Measurements from ENCODE around the gene PAQR4.

DNA sequence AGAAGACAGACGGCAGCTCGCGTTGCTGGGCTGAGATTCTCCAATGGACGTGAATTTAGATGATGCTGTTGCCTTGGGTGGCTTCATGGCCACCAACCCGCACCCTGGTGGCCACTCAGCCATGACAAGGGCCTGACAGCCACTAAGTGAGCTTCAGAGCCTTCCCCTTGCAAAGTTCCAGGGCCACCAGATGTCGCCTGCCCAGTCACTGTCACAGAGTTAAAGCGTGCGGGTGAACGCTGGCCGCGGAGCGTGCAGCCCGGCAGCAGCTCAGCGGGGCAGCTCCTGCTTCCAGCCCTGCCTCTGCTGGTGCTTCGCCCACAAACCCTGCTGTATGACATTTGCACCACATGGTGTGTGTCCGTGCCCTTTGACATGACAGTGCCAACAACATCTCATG, 18.4 kb upstream of the PAQR4 start:
- TF ChIP-seq POLR2AphosphoS5 (IDR thresholded peaks at IDR 0.05) (no peak), POLR2A (IDR thresholded peaks at IDR 0.05) (no peak)

All from gastroesophageal sphincter (tissue), 2 donors.